ENCODE results near the gene PBX4. TPM values are rescaled to one million over a fixed set of nuclear protein-coding genes. Genes with fewer than 3 reads are reported as not detected.

Gene PBX4
- total RNA-seq, 2 donors from 2014 or later, result 49.7 to 58.4 TPM

DNA sequence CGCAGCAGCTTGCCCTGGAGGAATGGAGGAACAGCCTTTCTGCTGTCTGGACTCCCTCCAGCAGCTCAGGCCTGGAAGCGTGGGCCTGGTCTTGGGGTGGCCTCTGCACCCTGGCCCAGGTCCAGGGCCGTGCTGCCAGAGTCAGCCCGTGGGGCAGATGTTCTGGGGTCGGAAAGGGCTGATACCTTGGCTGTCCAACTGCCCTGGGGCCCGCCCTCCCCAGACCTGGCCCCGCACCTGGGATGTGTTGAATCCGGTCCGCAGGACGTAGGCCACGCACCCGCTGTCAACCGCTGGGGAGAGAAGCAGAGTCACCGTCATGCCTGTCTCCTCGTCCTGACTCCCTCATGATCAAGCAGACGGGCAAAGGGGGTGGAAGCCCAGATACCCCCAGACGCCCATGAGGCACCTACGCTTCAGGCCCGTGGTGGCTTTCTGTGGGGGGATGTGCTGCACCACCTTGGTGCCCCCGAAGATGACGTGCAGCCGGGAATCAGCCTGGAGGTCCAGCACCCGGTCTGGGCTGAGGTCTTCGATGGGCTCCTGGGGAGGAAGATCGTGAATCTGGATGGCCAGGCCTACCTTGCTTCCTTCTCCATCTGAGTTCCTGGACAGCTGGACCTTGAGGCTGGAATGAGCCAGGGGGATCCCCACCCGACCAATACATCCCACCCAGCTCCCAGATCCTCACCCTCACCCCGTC lies 37.3 kb upstream of the PBX4 start:
- Mint-ChIP-seq H3K36me3 (ENCODE audit: low read depth) (peaks cover 13% of the 10 kb centered on the region), H3K4me3 (no peak overlapping the region), H3K4me1 (peaks cover 13% of the 10 kb centered on the region), H3K27ac (no peak overlapping the region), H3K27me3 (no peaks in the 10 kb centered on the region)
- DNase-seq (no peak), ATAC-seq (no peak)
- no peaks in the 10 kb centered on the region for H3K9me3 ChIP-seq (ENCODE audit: control insufficient read depth, low read length, poor library complexity, severe bottlenecking)

GRCh38 chr19:19655051-19655594 lies 36.6 kb upstream of the PBX4 start:
- ATAC-seq, result no peak
- no peak for DNase-seq
- H3K9me3 ChIP-seq (ENCODE audit: control insufficient read depth, low read length, poor library complexity, severe bottlenecking), result no peaks in the 10 kb centered on the region
- Mint-ChIP-seq H3K36me3 (ENCODE audit: low read depth) (peaks cover 13% of the 10 kb centered on the region), H3K4me3 (no peak overlapping the region), H3K4me1 (peaks cover 13% of the 10 kb centered on the region), H3K27ac (no peak overlapping the region), H3K27me3 (no peaks in the 10 kb centered on the region)

DNA sequence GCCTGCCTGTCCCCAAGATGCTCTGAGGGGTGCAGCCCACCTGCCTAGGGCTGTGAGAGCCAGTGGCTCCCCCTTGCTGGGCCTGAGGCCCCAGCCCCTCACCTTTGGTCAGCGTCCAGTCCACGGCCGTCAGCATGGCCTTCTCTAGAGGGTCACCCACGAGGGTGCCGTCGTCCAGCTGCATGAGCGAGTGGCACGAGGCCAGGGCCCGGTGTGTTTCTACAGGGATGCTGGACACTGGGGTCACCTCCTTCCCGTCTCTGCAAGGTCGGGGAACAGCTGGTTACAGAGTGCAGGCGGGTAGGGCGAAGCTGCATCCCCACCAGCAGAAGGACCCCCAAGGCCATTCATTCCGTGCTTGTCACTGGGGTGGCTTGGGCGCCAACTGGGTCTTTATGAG lies 36.0 kb upstream of the PBX4 start:
- no peak overlapping the region for H3K4me3 Mint-ChIP-seq
- ATAC-seq (no peak), DNase-seq (no peak)
- no peaks in the 10 kb centered on the region for H3K9me3 ChIP-seq (ENCODE audit: control insufficient read depth, low read length, poor library complexity, severe bottlenecking)
- no peaks in the 10 kb centered on the region for H3K27me3 Mint-ChIP-seq
- H3K4me1 Mint-ChIP-seq, result peaks cover 13% of the 10 kb centered on the region
- H3K27ac Mint-ChIP-seq, result no peak overlapping the region
- H3K36me3 Mint-ChIP-seq (ENCODE audit: low read depth), result peaks cover 13% of the 10 kb centered on the region

DNA sequence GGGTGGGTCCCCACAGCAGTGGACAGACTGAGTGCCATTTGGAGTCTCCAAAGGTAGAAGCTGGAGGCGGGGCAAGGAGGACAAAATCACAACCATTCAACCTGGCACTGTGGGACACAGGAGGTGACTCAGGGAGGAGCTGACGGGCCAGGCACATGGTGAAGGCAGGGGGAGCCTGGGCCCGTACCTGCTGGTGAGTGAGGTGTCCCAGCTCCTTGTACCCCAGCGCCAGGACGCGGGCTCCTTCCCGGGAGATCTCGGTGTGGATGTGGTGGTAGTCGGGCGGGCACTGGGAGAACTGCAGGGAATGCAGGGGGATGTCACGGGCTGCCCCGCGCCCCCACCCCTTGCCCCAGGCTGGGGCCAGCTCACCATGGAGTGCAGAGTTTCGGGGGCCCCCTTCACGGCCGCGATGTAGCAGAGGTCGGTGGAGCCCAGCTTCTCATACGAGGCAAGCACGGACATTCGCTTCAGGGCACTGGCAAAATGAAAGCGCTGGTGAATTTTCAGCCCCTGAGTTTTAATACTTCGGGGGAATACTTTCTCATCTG lies 35.2 kb upstream of the PBX4 start:
- Mint-ChIP-seq H3K27ac (peak overlapping the region; percentile 91), H3K27me3 (no peaks in the 10 kb centered on the region), H3K4me3 (no peak overlapping the region), H3K4me1 (peaks cover 13% of the 10 kb centered on the region), H3K36me3 (ENCODE audit: low read depth) (peaks cover 13% of the 10 kb centered on the region)
- DNase-seq (no peak), ATAC-seq (no peak)
- H3K9me3 ChIP-seq (ENCODE audit: control insufficient read depth, low read length, poor library complexity, severe bottlenecking), result no peaks in the 10 kb centered on the region

- no peaks in the 10 kb centered on the region for H3K9me3 ChIP-seq (ENCODE audit: control insufficient read depth, low read length, poor library complexity, severe bottlenecking)
- DNase-seq (no peak), ATAC-seq (no peak)
- peaks cover 13% of the 10 kb centered on the region for H3K36me3 Mint-ChIP-seq (ENCODE audit: low read depth)
- H3K27ac Mint-ChIP-seq, result peak overlapping the region; percentile 91
- no peak overlapping the region for H3K4me3 Mint-ChIP-seq
- no peaks in the 10 kb centered on the region for H3K27me3 Mint-ChIP-seq
- peaks cover 7% of the 10 kb centered on the region for H3K4me1 Mint-ChIP-seq
Observed at GRCh38 chr19:19652482-19653295, 34.2 kb upstream of the PBX4 start.

GRCh38 chr19:19651076-19651475 lies 32.6 kb upstream of the PBX4 start:
- DNase-seq (no peak), ATAC-seq (no peak)
- Mint-ChIP-seq H3K4me3 (no peak overlapping the region), H3K4me1 (peaks cover 5% of the 10 kb centered on the region), H3K27me3 (no peaks in the 10 kb centered on the region), H3K27ac (peak overlapping the region; percentile 71), H3K36me3 (ENCODE audit: low read depth) (peaks cover 14% of the 10 kb centered on the region)
- H3K9me3 ChIP-seq (ENCODE audit: control insufficient read depth, low read length, poor library complexity, severe bottlenecking), result no peaks in the 10 kb centered on the region

DNA sequence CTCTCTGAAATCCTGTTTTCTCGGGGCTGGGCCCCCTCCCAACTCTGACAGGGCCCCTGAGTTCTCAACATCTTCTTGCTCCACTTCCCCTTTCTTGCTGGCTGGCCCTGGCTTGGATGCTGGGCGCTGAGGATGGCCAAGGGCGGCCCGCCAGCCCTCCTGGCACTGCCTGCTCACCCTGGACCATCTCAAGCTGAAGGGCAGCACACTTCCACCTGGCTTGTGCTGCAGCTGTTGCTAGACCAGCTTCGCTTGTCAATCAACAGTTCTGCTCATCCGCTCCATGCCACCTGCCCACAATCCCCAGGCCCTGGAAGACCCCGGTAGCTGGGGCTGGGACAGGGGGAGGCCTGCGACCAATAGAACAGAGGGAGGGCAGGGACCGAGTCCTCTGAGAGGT lies 31.8 kb upstream of the PBX4 start:
- no peaks in the 10 kb centered on the region for H3K27me3 Mint-ChIP-seq
- H3K36me3 Mint-ChIP-seq (ENCODE audit: low read depth), result peaks cover 14% of the 10 kb centered on the region
- no peak overlapping the region for H3K4me3 Mint-ChIP-seq
- peaks cover 5% of the 10 kb centered on the region for H3K4me1 Mint-ChIP-seq
- ATAC-seq (no peak), DNase-seq (no peak)
- peak overlapping the region; percentile 71 for H3K27ac Mint-ChIP-seq
- no peaks in the 10 kb centered on the region for H3K9me3 ChIP-seq (ENCODE audit: control insufficient read depth, low read length, poor library complexity, severe bottlenecking)

DNA sequence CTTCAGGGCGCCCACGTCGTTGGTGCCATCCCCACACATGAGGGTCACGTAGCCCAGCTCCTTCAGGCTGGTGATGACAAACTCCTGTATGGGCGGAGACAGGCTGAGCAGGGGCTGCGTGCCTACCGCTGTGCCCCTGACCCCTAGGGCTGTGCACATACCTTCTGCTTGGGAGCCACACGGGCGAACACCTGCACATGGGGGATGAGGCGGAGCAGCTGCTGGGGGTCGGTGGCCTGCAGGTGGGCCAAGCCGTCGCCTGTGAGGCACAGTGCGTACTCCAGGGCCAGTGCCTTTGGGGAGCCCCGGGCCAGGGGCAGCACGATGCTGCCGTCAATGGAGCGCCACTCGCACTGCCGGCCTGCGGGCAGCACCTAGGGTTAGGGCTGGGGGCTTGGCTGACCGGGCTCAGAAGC lies 31.1 kb upstream of the PBX4 start:
- Mint-ChIP-seq H3K36me3 (ENCODE audit: low read depth) (peaks cover 14% of the 10 kb centered on the region), H3K27ac (no peak overlapping the region), H3K4me3 (peak overlapping the region; percentile 49), H3K27me3 (no peaks in the 10 kb centered on the region), H3K4me1 (peaks cover 5% of the 10 kb centered on the region)
- ATAC-seq (no peak), DNase-seq (no peak)
- no peaks in the 10 kb centered on the region for H3K9me3 ChIP-seq (ENCODE audit: control insufficient read depth, low read length, poor library complexity, severe bottlenecking)

DNA sequence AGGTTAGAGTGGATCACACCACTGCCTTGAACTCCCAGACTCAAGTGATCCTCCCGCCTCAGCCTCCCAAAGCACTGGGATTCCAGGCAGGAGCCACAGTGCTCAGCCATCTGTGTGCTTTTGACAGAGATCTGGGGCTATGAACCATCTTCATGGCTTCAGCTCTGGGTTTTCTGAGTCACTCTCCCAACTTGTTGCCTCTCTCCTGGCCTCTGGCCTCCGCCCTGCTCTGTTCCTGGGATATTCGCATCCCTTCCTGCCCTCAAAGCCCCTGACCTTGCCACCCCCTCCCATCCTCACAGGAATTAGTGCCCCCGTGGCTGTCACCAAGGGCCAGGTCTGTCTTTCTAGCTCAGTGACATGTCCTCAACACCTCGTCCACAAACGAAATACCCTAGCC lies 30.7 kb upstream of the PBX4 start:
- H3K27ac Mint-ChIP-seq, result no peak overlapping the region
- H3K9me3 ChIP-seq (ENCODE audit: control insufficient read depth, low read length, poor library complexity, severe bottlenecking), result no peaks in the 10 kb centered on the region
- H3K4me1 Mint-ChIP-seq, result peaks cover 5% of the 10 kb centered on the region
- no peak for ATAC-seq
- peaks cover 14% of the 10 kb centered on the region for H3K36me3 Mint-ChIP-seq (ENCODE audit: low read depth)
- peak overlapping the region; percentile 49 for H3K4me3 Mint-ChIP-seq
- DNase-seq, result no peak
- no peaks in the 10 kb centered on the region for H3K27me3 Mint-ChIP-seq

- peak overlapping the region; percentile 24 for H3K27ac Mint-ChIP-seq
- H3K36me3 Mint-ChIP-seq (ENCODE audit: low read depth), result peaks cover 8% of the 10 kb centered on the region
- H3K27me3 Mint-ChIP-seq, result no peaks in the 10 kb centered on the region
- peaks cover 11% of the 10 kb centered on the region for H3K4me1 Mint-ChIP-seq
- H3K4me3 Mint-ChIP-seq, result no peak overlapping the region
- no peaks in the 10 kb centered on the region for H3K9me3 ChIP-seq (ENCODE audit: control insufficient read depth, low read length, poor library complexity, severe bottlenecking)
- DNase-seq (no peak), ATAC-seq (no peak)
Observed at GRCh38 chr19:19647037-19647835, 28.7 kb upstream of the PBX4 start.

DNA sequence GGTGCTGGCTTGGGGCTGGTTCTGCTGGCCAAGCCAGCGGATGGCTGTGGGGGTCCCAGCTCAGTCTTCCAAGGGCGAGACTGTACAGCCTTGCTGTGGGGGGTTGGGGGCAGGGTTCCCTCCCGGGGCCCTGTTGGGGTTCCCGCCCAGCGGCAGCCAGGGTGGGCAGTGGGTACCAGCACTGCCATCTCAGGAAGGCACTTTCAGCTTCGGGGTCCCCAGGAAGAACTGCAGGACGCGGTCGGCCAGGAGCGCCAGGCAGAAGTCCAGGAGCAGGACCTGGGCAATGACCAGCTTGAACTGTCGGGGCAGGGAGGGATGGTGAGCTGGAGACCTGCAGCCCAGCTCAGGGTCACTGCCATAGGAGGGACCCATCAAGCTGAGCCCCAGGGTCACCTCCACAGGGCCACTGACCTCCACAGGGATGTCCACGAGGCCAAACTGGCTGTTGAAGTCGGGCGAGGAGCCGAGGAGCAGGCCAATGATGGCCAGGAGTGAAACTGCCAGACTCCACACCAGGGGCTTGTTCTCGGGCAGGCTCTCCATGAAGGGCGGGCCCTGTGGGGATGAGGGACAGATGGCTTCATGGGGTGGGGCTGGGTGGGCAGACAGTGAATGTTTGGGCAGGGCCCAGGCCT lies 26.9 kb upstream of the PBX4 start:
- H3K4me1 Mint-ChIP-seq, result peaks cover 15% of the 10 kb centered on the region
- no peak for ATAC-seq
- peaks cover 8% of the 10 kb centered on the region for H3K36me3 Mint-ChIP-seq (ENCODE audit: low read depth)
- no peaks in the 10 kb centered on the region for H3K27me3 Mint-ChIP-seq
- H3K27ac Mint-ChIP-seq, result no peak overlapping the region
- no peak for DNase-seq
- no peak overlapping the region for H3K4me3 Mint-ChIP-seq
- no peaks in the 10 kb centered on the region for H3K9me3 ChIP-seq (ENCODE audit: control insufficient read depth, low read length, poor library complexity, severe bottlenecking)

GRCh38 chr19:19644054-19644388 lies 25.5 kb upstream of the PBX4 start:
- Mint-ChIP-seq H3K4me3 (peak overlapping the region; percentile 99), H3K27ac (peak overlapping the region; percentile 95), H3K4me1 (peaks cover 15% of the 10 kb centered on the region), H3K27me3 (no peaks in the 10 kb centered on the region), H3K36me3 (ENCODE audit: low read depth) (peaks cover 11% of the 10 kb centered on the region)
- no peak for DNase-seq
- ATAC-seq, result no peak
- H3K9me3 ChIP-seq (ENCODE audit: control insufficient read depth, low read length, poor library complexity, severe bottlenecking), result no peaks in the 10 kb centered on the region
